Brain pericyte (primary cell): Measurements from ENCODE around the gene ITGB1.
"Not testable (repeated sequence)": the region's sequence is repeated elsewhere in the genome, so short reads cannot be mapped to it uniquely, and the experiment has no call there.

Source experiments
- DNase-seq: peaks from one replicate; pipeline ENCODE4 v3.0.0-alpha.2; 2012; ENCODE audit warnings: low read depth, low spot score

ITGB1 gene

DNA sequence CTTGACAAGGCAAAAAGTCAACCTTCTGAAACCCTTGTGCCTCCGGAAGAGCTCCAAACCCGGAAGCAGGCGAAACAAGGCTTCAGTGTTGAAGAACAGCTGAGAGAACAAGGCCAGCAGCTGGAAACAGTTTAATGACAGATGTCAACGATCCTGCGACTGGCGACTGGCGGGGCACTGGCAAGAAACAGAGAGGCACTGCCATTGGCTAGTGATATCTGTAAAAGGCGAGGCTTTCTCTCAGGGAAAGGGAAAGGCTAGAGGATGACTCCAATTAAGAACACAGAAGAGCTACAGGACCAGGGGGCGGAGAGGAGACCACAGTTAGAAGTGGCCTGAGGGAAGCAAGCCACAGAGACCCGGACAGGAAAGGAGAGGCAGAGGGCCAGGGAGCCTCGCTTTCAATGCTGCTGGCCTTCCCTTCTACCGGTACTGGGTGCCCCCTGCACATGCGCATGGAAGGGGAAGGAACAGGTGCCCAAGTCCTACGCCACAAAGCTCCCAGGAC lies 19.4 kb downstream of the ITGB1 start:
- no peak for DNase-seq

DNA sequence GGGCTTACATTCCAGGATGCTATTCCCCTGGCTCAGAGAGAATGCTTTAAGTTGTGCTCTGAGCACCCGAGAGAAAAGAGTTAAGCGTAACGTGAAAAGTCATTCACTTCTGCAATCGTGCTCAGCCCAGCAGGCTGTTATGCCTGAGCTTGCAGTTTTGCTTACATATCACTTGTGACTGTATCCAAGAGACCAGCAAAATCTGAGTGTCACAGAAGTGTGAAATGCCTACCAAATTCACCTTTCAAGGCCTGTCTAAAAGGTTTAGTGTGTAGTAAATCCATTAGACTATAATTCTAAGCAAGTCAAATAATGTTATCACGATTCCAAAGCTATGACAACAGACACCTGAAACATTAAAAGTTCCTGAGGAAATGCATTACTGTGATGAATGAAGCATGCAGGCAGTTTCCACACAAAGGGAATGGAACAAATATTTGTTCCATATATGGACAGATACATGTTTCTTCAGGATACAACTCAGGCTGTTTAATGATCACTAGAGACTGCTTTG lies 20.1 kb downstream of the ITGB1 start:
- DNase-seq, result no peak

DNA sequence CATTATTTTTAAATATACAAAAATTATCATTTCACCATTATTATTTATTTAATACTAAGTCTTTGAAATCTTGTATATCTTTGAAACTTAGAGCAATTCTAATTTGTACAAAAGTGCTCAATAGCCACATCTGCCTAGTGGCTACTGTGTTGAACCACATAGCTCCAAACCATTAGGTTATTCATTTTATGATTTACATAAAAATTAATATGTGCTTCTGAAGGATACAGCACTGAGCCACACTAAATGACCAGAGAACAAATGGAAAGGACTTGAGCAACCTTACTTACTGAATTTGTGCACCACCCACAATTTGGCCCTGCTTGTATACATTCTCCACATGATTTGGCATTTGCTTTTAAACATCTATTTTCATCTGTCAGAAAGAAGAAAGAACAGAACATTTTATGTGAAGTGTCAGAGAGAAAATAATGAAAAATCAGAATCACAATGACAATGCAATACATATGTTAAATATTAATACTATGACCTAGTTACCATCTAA lies 25.8 kb downstream of the ITGB1 start:
- DNase-seq, result no peak

DNA sequence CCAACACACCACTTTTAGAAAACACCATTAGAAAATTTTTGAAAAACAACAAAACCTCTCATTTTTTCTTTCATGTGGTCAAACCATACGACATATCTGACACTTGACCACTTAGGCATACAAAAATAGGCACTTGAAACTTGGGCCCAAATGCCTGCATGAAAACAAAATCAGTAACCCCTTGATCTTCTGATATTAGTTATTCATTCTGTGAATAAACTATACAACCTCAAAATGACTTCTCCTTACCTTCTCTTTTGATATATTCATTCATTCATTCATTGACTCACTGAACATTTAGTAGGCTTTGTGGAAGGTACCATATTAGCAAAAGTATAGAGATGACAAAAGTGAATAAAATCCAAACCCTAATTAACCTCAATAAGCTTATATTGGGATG lies 26.4 kb downstream of the ITGB1 start:
- no peak for DNase-seq

DNA sequence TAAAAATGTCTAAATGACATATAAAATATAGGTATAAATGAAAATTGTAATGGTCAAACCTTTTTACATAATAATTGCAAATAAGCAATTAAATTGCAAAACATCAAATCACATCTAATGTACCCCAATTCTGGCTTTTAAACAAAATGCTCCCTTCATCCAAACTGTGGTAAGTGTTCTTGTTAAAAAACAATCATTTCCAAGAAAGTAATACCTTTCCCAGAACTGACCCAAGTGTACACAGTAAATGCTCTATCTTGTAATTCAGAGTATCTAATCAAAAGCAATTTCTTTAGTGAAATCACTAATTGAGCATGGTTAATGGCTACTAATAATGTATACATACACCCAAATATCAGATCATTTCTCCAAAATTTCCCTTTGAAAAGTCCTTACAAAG lies 28.0 kb downstream of the ITGB1 start:
- DNase-seq, result no peak

DNA sequence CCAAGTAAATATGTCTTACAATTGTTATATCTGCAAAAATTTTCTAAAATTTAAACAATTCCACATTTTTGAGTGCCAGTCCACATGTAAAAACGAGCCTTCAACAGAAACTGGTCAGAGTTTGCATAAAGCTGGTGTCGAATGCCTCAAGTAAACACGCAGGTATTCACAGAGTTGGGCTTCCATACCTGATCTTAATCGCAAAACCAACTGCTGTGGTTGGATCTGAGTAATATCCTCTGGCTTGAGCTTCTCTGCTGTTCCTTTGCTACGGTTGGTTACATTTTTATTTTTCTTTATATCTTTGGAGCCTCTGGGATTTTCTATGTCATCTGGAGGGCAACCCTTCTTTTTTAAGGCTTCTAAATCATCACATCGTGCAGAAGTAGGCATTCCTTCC lies 28.4 kb downstream of the ITGB1 start:
- DNase-seq, result no peak

DNA sequence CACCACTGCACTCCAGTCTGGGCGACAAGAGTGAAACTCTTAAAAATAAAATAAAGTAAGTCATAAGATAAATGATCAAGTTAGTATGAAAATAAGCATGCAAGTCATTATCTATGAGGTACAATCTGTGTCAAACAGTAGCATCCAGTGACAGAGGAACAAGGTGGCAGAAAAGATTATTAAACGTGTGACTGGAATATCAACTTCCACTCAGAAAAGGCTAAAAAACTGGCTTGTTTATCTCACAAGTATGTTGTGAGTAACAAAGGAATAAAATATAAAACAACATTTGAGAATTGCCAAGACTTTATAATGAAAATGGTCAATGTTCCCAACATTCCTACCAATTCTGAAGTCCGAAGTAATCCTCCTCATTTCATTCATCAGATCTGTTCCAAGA lies 30.3 kb downstream of the ITGB1 start:
- no peak for DNase-seq

DNA sequence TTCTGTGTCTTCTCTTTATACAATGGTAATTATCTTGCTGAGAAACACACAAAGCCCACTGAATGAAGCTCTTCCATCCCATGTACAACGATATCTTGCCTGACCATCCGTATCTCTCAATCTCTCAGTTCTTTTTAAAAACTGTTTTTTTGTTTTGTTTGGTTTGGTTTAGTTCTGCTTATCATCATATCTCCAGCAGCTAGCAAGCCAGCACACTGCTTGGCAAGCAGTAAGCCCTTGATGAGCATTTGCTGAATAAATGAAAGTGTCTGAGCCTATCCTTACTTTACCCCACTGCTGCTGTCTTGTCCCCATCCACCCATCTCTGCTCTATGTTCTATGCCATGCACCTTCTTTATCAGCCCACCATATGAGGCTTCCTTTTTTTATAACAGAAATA lies 34.2 kb downstream of the ITGB1 start:
- DNase-seq, result no peak

DNA sequence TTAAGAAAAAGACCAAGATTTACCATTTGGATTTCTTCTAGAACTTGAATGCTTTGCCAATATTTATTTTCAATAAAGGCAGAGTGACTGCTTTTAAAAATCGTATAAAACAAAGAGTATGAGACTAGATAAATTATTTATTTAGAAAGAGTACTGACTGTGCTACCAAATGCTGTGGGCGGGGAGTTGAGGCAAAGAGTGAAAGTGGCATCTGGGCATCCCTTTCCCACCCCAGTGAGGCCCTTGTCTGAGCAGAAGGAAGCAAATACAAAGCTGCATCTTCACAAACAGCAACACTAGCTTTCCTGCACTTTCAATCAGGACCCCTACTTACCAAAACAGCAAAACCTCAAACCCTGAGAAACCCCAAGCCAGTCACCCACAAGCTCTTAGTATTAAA lies 34.9 kb downstream of the ITGB1 start:
- no peak for DNase-seq

DNA sequence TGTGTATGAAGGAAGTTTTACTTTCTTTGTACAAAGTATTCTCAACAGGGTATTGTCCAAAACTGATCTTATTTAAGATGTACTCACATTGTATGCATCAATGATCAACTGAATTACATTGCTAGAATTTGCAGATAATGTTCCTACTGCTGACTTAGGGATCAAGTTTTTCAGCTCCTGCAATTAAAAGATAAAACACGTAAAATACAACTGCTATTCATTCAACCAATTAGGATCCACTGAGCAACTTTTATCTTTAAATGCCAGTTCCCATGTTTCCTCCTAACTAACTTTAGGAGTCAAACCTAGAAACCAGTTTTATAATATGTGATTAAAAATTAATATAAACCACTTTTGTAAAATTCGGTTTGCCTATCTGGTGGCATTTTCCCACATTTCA lies 35.9 kb downstream of the ITGB1 start:
- no peak for DNase-seq

DNA sequence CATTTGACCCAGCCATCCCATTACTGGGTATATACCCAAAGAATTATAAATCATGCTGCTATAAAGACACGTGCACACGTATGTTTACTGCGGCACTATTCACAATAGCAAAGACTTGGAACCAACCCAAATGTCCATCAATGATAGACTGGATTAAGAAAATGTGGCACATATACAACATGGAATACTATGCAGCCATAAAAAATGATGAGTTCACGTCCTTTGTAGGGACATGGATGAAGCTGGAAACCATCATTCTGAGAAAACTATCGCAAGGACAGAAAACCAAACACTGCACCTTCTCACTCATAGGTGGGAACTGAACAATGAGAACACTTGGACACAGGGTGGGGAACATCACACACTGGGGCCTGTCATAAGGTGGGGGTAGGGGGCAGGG lies 40.2 kb downstream of the ITGB1 start:
- DNase-seq, result not testable (repeated sequence)

DNA sequence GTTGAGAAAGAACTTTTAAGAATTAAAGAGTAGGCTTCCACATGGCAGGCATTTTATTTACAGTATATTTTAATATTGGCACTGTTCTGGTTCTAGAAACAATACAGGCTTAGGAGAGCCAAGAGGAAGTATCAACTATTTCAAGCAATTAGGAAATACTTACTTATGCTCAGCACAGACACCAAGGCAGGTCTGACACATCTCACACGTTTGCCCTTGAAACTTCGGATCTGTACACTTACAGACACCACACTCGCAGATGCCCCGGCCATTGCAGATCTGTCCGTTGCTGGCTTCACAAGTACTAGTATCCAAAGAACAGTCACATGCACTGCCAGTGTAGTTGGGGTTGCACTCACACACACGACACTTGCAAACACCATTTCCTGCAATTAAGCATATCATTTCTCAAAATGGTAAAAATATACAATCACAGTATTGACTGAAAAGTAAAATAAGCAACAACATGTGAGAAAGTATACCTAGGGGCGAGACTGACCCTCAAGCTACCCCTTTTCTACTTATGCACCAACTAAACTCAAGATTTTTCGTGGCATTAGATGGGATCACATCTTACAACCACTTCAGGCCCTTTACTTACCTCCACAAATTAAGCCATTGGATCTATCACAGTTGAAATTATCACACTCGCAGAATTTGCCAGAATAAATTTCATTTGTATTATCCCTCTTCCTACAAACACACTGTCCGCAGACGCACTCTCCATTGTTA lies 46.6 kb downstream of the ITGB1 start:
- no peak for DNase-seq

DNA sequence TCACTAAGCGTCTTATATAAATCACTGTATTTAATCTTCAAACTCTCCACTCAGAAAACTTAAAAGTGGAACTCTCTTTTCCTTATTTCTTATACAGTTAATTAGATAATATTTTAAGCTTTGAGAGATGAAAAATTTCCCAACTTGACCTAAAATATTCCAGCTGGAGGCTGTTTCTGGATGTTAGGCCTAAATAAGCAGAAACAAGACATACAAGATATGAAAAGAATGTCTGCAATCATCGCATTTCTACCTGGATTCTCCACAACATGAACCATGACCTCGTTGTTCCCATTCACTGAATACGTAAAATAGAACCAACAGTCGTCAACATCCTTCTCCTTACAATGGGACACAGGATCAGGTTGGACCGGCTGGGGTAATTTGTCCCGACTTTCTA lies 48.1 kb downstream of the ITGB1 start:
- not testable (repeated sequence) for DNase-seq

DNA sequence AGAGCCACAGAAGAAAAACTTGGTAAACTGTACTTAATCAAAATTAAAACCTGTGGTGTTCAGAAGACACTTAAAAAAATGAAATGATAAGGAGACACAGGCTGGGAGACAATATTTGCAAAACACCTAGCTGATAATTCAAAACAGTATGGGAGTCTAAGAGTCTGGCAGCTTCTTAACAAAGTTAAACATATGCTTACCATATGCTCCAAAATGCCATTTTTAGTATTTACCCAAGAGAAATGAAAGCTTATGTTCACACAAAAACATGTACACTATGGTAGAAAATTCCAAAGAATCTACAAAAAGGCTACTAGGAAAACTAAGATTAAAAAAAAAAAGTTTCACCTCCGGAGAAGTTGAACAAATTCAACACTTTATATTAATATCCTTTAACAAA lies 48.6 kb downstream of the ITGB1 start:
- no peak for DNase-seq

DNA sequence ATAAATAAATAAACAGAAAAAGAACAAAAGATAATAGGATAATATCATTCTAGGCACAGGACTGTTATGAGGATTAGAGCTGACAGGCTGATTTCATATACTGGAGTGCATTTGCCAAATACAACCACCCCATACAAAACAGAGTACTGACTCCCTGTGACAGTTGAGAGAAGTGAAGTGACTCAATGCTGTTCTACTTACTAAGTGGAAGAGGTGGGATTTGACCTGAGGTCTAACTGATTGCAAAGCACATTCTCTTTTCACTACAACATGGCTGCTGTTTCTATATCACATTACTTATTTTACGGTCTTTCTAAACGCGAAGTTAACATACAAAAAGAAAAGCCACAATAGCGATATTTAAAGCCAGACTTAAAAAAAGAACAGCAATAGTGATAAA lies 51.4 kb downstream of the ITGB1 start:
- DNase-seq, result no peak

DNA sequence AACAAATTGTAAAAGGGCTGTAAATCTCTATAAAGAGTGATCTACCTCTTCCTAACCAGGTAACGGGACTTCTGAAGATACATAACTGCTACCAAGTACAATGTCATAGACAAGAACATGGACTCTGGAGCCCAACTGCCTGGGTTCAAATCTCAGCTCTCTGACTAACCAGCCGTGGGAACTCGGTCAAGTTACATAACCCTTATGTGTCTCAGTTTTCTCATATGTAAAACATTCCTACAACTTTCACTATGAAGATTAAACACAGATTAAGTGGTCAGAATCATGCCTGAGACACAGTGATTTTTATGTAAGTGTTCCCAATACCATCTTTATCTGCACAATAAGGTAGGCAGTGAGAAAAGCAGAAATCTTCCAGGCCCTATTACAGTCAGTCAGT lies 52.6 kb downstream of the ITGB1 start:
- DNase-seq, result no peak

DNA sequence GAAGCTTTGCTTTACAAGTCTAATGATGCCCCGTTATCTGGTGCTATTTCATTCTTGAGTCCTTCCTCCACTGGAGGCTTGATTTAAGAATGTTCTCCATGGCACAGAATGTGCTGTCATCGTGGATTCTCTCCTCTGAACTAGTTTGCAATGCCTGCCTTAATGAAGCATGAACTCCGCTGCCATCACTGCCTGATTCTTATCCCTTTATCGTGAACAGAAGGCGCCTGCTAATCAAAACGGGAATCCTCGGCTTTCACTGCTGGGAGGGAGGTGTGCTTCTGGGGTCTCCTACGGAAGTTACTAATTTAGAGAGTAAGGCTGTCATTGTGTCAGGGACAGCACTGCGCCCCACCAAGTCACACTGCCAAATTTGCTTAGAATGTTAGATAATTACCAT lies 56.2 kb downstream of the ITGB1 start:
- no peak for DNase-seq

DNA sequence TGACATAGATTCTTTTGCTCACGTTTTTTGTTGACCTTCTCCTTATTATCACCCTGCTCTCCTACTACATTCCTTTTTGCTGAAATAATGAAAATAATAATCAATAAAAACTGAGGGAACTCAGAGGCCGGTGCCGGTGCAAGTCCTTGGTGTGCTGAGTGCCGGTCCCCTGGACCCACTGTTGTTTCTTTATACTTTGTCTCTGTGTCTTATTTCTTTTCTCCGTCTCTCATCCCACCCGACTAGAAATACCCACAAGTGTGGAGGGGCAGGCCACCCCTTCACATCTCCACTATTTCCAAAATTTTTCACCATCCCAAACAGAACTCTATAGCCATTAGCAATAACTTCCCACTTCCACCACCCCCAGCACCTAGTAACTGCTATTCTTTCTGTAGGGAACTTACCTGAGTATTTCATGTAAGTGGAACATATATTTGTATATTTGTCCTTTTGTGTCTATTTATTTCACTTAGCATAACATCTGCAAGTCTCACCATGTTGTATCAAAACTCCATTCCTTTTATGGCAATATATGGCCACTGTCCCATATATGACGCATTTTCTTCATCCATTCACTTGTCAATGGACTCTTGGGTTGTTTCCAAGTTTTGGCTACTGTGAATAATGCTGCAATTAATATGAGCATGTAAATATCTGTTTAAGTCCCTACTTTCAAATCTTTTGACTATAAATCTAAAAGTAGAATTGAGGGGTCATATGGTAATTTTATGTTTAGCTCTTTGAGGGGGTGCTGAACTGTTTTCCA lies 62.6 kb downstream of the ITGB1 start:
- not testable (repeated sequence) for DNase-seq

DNA sequence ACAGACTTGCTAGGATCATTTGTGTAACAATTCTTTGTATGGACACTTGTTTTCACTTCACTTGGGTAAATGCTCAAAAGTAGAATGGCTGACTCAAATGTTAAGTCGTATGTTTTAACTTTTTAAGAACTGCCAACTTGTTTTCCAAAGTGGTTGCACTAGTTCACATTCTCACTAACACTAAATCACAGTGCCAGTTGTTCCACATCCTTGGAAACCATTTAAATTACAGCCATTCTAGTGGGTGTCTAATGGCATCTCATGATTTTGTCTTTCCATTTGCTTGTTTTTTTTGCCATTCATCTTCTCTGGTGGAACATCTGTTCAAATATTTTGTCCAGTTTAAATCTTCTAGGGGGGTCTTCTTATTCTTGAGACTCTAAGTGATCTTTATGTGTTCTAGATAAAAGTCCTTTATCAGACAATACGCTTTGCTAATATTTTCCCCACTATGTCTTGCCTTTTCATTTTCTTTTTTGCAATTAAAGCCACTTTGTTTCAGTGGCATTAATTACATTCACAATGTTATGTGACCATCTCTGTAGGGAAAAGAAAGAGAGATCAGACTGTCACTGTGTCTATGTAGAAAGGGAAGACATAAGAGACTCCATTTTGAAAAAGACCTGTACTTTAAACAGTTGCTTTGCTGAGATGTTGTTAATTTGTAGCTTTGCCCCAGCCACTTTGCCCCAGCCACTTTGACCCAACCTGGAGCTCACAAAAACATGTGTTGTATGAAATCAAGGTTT lies 63.9 kb downstream of the ITGB1 start:
- DNase-seq, result no peak

DNA sequence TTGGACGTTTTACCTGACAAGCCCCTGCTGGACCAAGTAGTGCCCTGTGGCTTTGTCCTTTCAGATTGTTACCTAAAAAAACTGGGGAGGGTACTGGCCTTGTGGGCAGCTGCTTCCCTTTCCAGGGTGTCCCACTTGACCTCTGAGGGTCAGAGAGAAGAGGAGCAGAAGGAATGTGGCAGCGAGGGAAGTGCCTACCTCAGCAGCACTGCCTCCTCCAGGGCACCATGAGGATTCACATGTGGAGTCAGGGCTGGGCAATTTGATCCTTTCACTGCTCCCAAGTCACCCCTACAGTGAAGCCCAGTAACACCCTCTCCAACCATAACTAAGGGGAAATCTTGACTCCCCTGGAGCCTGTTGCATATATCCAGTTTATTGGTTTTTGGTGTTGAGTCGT lies 64.6 kb downstream of the ITGB1 start:
- DNase-seq, result no peak

DNA sequence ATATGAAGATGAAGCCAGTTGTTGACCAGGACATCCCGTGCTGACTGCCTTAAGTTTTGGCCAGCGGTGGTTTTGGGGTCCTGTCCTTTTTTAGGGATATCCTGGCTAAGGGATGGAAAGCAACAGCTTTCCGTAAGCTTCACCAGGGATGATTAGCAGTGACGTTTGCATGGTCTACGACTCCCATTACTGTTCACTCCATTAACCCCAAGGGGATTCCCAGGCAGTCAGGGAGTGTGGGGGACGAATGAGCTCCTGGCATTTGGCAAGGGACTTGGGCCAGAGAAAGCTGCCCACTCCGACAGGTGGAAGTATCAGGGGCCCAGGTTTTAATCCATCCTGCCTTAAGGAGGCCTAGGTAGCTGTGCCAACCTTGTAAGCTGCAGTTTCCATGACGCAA lies 66.8 kb downstream of the ITGB1 start:
- DNase-seq, result no peak

DNA sequence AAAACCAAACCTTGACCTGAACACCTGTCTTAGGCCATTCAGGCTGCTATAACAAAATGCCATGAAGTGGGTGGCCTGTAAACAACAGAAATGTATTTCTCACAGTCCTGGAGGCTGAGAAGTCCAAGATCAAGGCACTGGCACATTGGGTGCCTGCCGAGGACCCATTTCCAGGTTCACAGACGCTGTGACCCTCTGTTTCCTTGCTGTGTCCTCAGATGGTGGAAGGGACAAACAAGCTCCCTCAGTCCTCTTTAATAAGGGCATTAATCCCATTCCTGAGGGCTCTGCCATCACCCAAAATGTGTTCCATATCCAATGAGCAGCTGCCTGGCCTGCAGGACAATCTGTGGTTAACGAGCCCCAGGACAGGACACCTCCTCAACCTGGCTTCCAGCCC lies 67.6 kb downstream of the ITGB1 start:
- no peak for DNase-seq
